ENCODE results near the gene CASZ1. TPM values are rescaled to one million over a fixed set of nuclear protein-coding genes. Genes with fewer than 3 reads are reported as not detected.

The CASZ1 gene
- total RNA-seq, 1 donor from 2014 or later = 18.3 TPM

- no peak overlapping the region for H3K4me3 Mint-ChIP-seq (ENCODE audit: unreplicated experiment)
- H3K4me1 Mint-ChIP-seq (ENCODE audit: low read depth, unreplicated experiment) = peaks cover 6% of the 10 kb centered on the region
- no peak for TF ChIP-seq CTCF (IDR thresholded peaks at IDR 0.05; ENCODE audit: partially characterized antibody, unreplicated experiment)
- peaks cover under 1% of the 10 kb centered on the region for H3K27me3 Mint-ChIP-seq (ENCODE audit: unreplicated experiment)
- no peaks in the 10 kb centered on the region for H3K36me3 Mint-ChIP-seq (ENCODE audit: unreplicated experiment)
- no peak overlapping the region for H3K27ac Mint-ChIP-seq (ENCODE audit: unreplicated experiment)
- peaks cover 5% of the 10 kb centered on the region for H3K9me3 Mint-ChIP-seq (ENCODE audit: unreplicated experiment)
- DNase-seq = no peak
Measured at GRCh38 chr1:10647414-10648170, 148.9 kb downstream of the CASZ1 start.

GRCh38 chr1:10646347-10646861 lies 150.0 kb downstream of the CASZ1 start:
- peaks cover 7% of the 10 kb centered on the region for H3K4me1 Mint-ChIP-seq (ENCODE audit: low read depth, unreplicated experiment)
- peaks cover 5% of the 10 kb centered on the region for H3K9me3 Mint-ChIP-seq (ENCODE audit: unreplicated experiment)
- no peak overlapping the region for H3K4me3 Mint-ChIP-seq (ENCODE audit: unreplicated experiment)
- H3K27me3 Mint-ChIP-seq (ENCODE audit: unreplicated experiment) = no peaks in the 10 kb centered on the region
- no peak for DNase-seq
- no peak overlapping the region for H3K27ac Mint-ChIP-seq (ENCODE audit: unreplicated experiment)
- no peaks in the 10 kb centered on the region for H3K36me3 Mint-ChIP-seq (ENCODE audit: unreplicated experiment)
- TF ChIP-seq CTCF (IDR thresholded peaks at IDR 0.05; ENCODE audit: partially characterized antibody, unreplicated experiment) = no peak

- Mint-ChIP-seq H3K36me3 (ENCODE audit: unreplicated experiment) (no peaks in the 10 kb centered on the region), H3K4me1 (ENCODE audit: low read depth, unreplicated experiment) (peaks cover 11% of the 10 kb centered on the region), H3K9me3 (ENCODE audit: unreplicated experiment) (peaks cover 5% of the 10 kb centered on the region), H3K4me3 (ENCODE audit: unreplicated experiment) (no peak overlapping the region), H3K27me3 (ENCODE audit: unreplicated experiment) (no peaks in the 10 kb centered on the region), H3K27ac (ENCODE audit: unreplicated experiment) (no peak overlapping the region)
- no peak for DNase-seq
- no peak for TF ChIP-seq CTCF (IDR thresholded peaks at IDR 0.05; ENCODE audit: partially characterized antibody, unreplicated experiment)
Measured at GRCh38 chr1:10644307-10645128, 151.9 kb downstream of the CASZ1 start.

- H3K9me3 Mint-ChIP-seq (ENCODE audit: unreplicated experiment) = peaks cover 5% of the 10 kb centered on the region
- no peak overlapping the region for H3K4me3 Mint-ChIP-seq (ENCODE audit: unreplicated experiment)
- H3K27me3 Mint-ChIP-seq (ENCODE audit: unreplicated experiment) = peaks cover 2% of the 10 kb centered on the region
- no peak for DNase-seq
- peaks cover 11% of the 10 kb centered on the region for H3K4me1 Mint-ChIP-seq (ENCODE audit: low read depth, unreplicated experiment)
- no peak for TF ChIP-seq CTCF (IDR thresholded peaks at IDR 0.05; ENCODE audit: partially characterized antibody, unreplicated experiment)
- no peaks in the 10 kb centered on the region for H3K36me3 Mint-ChIP-seq (ENCODE audit: unreplicated experiment)
- no peak overlapping the region for H3K27ac Mint-ChIP-seq (ENCODE audit: unreplicated experiment)
Measured at GRCh38 chr1:10643607-10644306, 152.7 kb downstream of the CASZ1 start.
